Aorta (tissue), 5 donors: ENCODE results near the gene ZNF655. TPM values are rescaled to one million over a fixed set of nuclear protein-coding genes. Genes with fewer than 3 reads are reported as not detected.
"Not testable (repeated sequence)": the region's sequence is repeated elsewhere in the genome, so short reads cannot be mapped to it uniquely, and the experiment has no call there.

ENCODE experiments used
- ATAC-seq: fragments of 200-7000 bp; cut with Tn5 transposase; one replicate; pipeline ENCODE4 v1.9.1; 2022; ENCODE audit warnings: moderate library complexity; ENCODE audit not compliant: low FRiP score
- DNase-seq, 2 donors: peaks; one replicate each; pipeline ENCODE4 v3.0.0-alpha.2; 2020
- H3K27ac ChIP-seq, 2 donors: one replicate each; pipeline ENCODE4 v1.5.1; 2013; ENCODE audit warnings: low read length in 2 of 2, mild to moderate bottlenecking in 2 of 2, moderate library complexity in 2 of 2, control low read depth in 1 of 2, inconsistent platforms in 1 of 2, low read depth in 1 of 2
- H3K27me3 ChIP-seq, 2 donors: one replicate each; pipeline ENCODE4 v1.6.1; 2013; ENCODE audit warnings: control low read depth in 1 of 2, low read length in 1 of 2, mild to moderate bottlenecking in 1 of 2, moderate library complexity in 1 of 2; ENCODE audit not compliant: insufficient read depth in 2 of 2, control insufficient read depth in 1 of 2
- H3K36me3 ChIP-seq, 2 donors: one replicate each; pipeline ENCODE4 v1.6.1; 2013; ENCODE audit warnings: control low read depth in 1 of 2, low read length in 1 of 2, mild to moderate bottlenecking in 1 of 2; ENCODE audit not compliant: insufficient read depth in 2 of 2, control insufficient read depth in 1 of 2
- H3K4me1 ChIP-seq, 2 donors: one replicate each; pipeline ENCODE4 v1.6.1; 2013; ENCODE audit warnings: low read length in 2 of 2, control low read depth in 1 of 2, mild to moderate bottlenecking in 1 of 2, moderate library complexity in 1 of 2; ENCODE audit not compliant: insufficient read depth in 2 of 2, control insufficient read depth in 1 of 2
- H3K4me3 ChIP-seq, 2 donors: one replicate each; pipeline ENCODE4 v1.5.1; 2013; ENCODE audit warnings: low read length in 2 of 2, control low read depth in 1 of 2, mild to moderate bottlenecking in 1 of 2
- H3K9me3 ChIP-seq: one replicate; pipeline ENCODE4 v1.6.1; 2013; ENCODE audit warnings: mild to moderate bottlenecking, low read length; ENCODE audit not compliant: control insufficient read depth
- WGBS, 2 donors: extraction: QIAGEN DNeasy Blood & Tissue Kit; methylation state at CpG; one replicate each; pipeline ENCODE4 v1.1.7; 2013; 5-methylcytosine and 5-hydroxymethylcytosine counted together
- intact Hi-C, 2 donors: fragments of 100-400 bp; cut with DNase I; formaldehyde crosslinking; loops; one replicate each; pipeline versions ENCODE4 v1.14.2 to v1.15.0; 2022
- polyA plus RNA-seq, 2 donors: library from polyadenylated mRNA; stranded (reverse); fragments of 200-250 nt; gene quantifications; one replicate each; pipeline ENCODE4 v1.2.3, GENCODE V29; 2013
- total RNA-seq, 2 donors: library from RNA; stranded (reverse); fragmentation: NEBNext Ultra II Directional; extraction: Animal tissue kit (Norgen Biotek cat#: 25700); gene quantifications; one replicate each; pipeline ENCODE4 v1.2.1, GENCODE V29; 2021
- donor health status: healthy with polysubstance abuse.
- donor health status: Bipolar disorder and iron deficiency.
- donor health status: DM: no; HTN: no; CAD: no.
- donor health status: DM: no; HTN: no; CAD: no.
- donor health status: DM: yes; HTN: yes; CAD: no.

Gene ZNF655
- total and polyA plus RNA-seq, 4 donors: 47.7 to 93.1 (median 65.6) TPM

DNA sequence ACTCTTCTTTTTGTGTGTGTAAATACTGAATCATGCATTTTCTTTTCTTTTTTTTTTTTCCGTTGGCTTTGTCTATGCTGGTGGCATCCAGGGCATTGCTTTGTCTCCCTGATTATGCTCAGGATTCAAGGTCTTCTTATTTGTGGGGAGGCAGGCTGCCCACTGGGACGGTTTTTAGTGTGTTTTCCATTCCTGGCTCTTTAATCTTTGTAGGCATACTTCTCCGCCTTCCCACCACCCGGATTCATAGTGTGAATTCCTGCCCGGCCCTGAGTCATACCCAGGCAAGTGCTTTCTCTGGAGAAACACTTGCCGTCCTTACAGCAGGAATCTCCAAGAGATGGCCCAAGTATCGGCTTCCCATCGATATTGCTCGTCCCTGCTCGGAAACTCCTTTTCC, 5.2 kb downstream of the ZNF655 start:
- no peak overlapping the region for H3K27ac ChIP-seq

DNA sequence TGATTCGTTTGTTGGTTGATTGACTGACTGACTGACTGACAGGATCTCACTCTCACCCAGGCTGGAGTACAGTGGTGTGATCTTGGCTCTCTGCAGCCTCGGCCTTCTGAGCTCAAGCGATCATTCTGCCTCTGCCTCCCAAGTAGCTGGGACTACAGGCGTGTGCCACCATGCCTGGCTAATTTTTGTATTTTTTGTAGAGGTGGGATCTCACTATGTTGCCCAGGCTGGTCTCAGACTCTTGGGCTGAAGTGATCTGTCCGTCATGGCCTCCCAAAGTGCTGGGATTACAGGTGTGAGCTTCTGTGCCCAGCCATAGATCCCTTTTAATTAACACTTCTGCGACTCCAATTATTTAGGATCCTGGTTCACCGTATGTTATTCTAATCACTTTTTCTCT, 10.3 kb downstream of the ZNF655 start:
- H3K27me3 ChIP-seq, ATAC-seq, H3K27ac ChIP-seq, H3K9me3 ChIP-seq, DNase-seq, H3K4me3 ChIP-seq, intact Hi-C loops, H3K4me1 ChIP-seq, H3K36me3 ChIP-seq: not testable (repeated sequence)
- WGBS, 2 donors: 96 to 97% methylated on average over 7 of the region's 7 CpGs

More for the DNA sequence above, 5.2 kb downstream of the ZNF655 start:
- 81 to 84% methylated on average over 10 of the region's 10 CpGs for WGBS, 2 donors
- intact Hi-C loops: no loop called here
- Histone ChIP-seq H3K27me3 (no peaks in the 10 kb centered on the region), H3K4me1 (peaks cover 0 to 3% of the 10 kb centered on the region in 2 donors), H3K36me3 (peaks cover 3 to 12% of the 10 kb centered on the region in 2 donors), H3K4me3 (no peak overlapping the region), H3K9me3 (no peaks in the 10 kb centered on the region)
- ATAC-seq (no peak), DNase-seq (no peak)

DNA sequence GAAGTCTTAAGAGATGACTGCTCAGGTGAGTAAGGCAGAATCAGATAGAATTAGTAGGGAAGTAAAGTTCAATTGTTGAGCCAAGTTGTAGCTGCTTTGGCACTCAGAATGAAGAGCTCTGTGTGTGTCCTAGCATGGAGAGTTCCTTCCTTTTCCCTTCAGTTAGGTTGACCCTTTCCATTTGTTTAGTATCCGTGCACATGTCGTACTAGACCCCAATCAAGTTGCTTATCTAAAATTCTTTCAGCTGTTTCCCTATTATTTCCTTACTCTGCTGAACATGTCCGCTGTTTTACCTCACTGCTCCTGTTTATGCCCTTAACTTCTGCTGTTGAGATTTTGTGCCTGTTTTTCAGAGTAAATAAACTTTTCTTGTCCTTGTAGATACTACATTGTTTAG, 13.3 kb downstream of the ZNF655 start:
- Histone ChIP-seq H3K9me3 (no peaks in the 10 kb centered on the region), H3K4me1 (no peaks in the 10 kb centered on the region), H3K27me3 (no peaks in the 10 kb centered on the region), H3K27ac (no peak overlapping the region), H3K4me3 (no peak overlapping the region), H3K36me3 (peaks cover 5 to 9% of the 10 kb centered on the region in 2 donors)
- intact Hi-C loops: no loop called here
- no peak for ATAC-seq
- DNase-seq: no peak
- WGBS, 2 donors: 96% methylated on average over 3 of the region's 3 CpGs

DNA sequence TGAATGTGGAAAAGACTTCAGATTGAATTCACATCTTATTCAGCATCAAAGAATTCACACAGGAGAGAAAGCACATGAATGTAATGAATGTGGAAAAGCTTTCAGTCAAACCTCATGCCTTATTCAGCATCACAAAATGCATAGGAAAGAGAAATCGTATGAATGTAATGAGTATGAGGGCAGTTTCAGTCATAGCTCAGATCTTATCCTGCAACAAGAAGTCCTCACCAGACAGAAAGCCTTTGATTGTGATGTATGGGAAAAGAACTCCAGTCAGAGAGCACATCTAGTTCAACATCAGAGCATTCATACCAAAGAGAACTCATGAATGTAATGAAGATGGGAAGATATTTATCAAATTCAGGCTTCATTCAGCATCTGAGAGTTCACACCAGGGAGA, 14.8 kb downstream of the ZNF655 start:
- no peak overlapping the region for H3K4me3 ChIP-seq
- H3K9me3 ChIP-seq: no peaks in the 10 kb centered on the region
- H3K4me1 ChIP-seq: no peaks in the 10 kb centered on the region
- no peak overlapping the region for H3K27ac ChIP-seq
- ATAC-seq (no peak), DNase-seq (no peak)
- H3K36me3 ChIP-seq: peaks cover 5 to 9% of the 10 kb centered on the region in 2 donors
- no peaks in the 10 kb centered on the region for H3K27me3 ChIP-seq
- WGBS, 2 donors: 91 to 93% methylated on average over 1 of the region's 1 CpG
- intact Hi-C loops: no loop called here

DNA sequence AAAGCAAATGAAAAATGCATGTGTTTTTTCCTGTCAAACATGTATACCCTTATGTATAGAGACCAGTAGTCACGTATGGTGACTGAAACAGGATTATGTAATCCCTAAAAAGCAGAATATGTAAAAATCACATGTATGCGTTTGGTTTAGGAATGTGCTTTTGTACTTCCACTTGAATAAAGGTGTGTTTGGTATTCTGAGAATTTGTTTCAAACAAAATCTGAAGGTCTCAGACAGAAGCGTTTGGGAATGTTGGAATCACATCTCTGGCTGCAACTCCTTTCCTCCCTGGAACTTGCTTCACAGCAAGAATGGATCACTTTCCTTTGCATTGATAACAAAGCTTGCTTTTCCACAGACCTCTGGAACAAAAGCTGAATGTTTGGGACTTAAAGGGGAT, 17.8 kb downstream of the ZNF655 start:
- intact Hi-C loops: no loop called here
- Histone ChIP-seq H3K9me3 (no peaks in the 10 kb centered on the region), H3K27me3 (no peaks in the 10 kb centered on the region), H3K36me3 (peaks cover 5 to 9% of the 10 kb centered on the region in 2 donors), H3K4me3 (no peak overlapping the region), H3K4me1 (no peaks in the 10 kb centered on the region), H3K27ac (no peak overlapping the region)
- no peak for DNase-seq
- no peak for ATAC-seq
- WGBS, 2 donors: 69 to 72% methylated on average over 3 of the region's 3 CpGs

DNA sequence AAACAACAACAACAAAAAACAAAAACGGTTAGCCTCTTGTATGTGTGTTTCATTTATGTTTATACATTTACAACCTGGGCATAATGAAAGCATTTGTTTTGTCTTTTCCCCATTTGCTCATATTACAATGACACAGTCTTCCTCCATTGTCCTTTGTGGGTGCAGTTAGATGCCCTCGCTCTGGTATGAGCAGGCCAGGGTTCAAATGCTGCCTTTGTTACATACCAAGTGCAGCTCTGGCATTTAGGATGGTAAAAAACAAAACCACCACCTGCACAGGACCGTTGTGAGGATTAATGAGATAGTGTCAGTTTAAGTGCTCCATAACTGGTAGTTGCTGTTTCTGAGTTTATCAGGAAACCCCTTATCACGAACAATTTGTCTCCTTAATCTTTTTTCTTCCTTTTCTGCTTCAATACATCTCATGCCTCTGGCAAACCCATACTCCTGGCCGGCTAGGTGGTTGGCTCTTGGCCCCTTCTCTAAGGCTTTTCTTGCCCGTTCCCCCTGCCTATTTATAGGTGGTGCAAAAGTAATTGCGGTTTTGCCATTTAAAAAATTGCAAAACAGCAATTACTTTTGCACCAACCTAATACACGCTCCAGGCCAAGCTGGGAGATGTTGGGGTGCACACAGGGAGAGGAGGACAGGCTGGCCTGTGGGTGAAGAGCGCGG, 21.0 kb downstream of the ZNF655 start:
- no peaks in the 10 kb centered on the region for H3K4me1 ChIP-seq
- no peak for DNase-seq
- no peak overlapping the region for H3K27ac ChIP-seq
- no peaks in the 10 kb centered on the region for H3K9me3 ChIP-seq
- intact Hi-C loops: no loop called here
- H3K27me3 ChIP-seq: no peaks in the 10 kb centered on the region
- no peaks in the 10 kb centered on the region for H3K36me3 ChIP-seq
- ATAC-seq: no peak
- H3K4me3 ChIP-seq: peak overlapping the region; percentile 24 to 69
- 33% methylated on average over 10 of the region's 10 CpGs for WGBS, 2 donors

DNA sequence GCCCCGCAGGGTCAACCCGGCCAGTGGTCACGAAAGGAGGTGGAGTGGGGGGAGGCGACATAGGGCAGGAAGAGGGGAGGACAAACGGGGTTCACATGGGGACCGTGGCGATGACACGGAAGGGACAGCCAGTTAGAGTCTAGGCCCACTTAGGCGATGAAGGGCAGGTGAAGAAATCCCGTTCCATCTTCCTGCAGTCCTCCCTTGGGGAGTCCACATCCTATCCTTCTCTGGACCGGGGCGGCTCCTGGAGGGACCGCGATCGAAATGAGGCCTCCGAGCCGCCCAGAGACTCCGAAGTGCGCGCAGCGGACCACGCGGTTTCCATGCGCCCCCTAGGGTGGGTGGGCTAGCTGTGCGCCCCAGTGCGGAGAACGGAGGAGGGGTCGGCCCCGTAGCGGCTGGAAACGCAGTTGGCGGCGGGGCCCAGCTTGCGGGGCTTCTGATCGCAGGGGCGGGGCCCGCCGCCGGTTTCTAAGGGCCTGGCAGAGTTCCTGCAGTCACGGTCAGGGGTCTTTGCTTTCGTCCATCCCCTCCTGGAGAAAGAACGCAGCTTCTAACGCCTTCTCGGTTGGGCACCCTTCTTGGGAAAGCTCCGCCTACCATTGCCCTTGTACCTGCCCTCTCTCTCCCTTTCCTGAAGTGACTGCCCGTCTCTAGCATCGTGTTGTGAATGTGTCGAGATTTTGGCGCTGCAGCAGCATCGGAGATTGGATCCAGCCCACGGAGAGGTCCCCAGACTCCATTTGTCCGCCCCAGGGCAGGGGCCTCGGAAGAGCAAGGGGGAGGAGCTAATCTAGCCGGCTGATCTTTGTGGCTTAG, 21.7 kb downstream of the ZNF655 start:
- intact Hi-C loops: no loop called here
- H3K27ac ChIP-seq: no peak overlapping the region
- H3K9me3 ChIP-seq: no peaks in the 10 kb centered on the region
- DNase-seq (peak in 1 of 2 donors; percentile 78), ATAC-seq (peak; percentile 81)
- 1% methylated on average over 50 to 54 of the region's 54 CpGs for WGBS, 2 donors
- no peaks in the 10 kb centered on the region for H3K36me3 ChIP-seq
- H3K4me3 ChIP-seq: peak overlapping the region; percentile 24 to 69
- H3K4me1 ChIP-seq: no peaks in the 10 kb centered on the region
- H3K27me3 ChIP-seq: no peaks in the 10 kb centered on the region

DNA sequence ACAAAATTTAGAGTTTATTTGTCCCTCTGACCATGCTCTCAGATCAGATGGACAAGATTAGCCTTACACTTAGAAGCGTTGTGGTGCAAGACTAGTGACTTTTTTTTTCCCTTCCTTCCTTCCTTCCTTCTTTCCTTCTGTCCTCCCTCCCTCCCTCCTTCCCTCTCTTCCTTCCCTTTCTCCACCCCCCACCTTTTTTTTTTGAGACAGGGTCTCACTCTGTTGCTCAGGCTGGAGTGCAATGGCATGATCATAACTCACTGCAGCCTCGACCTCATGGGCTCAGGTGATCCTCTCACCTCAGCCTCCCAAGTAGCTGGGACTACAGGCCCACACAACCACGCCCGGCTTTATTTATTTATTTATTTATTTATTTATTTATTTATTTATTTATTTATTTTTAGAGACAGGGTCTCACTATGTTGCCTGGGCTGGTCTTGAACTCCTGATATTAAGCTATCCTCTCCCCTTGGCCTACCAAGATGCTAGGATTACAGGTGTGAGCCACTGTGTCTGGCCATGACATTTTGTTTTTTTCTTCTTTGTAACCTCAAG, 22.4 kb downstream of the ZNF655 start:
- WGBS, 2 donors: 41 to 43% methylated on average over 4 of the region's 4 CpGs
- H3K9me3 ChIP-seq, H3K27me3 ChIP-seq, intact Hi-C loops, H3K27ac ChIP-seq, H3K4me1 ChIP-seq, H3K36me3 ChIP-seq, ATAC-seq, DNase-seq: not testable (repeated sequence)
- peak overlapping the region; percentile 24 to 69 for H3K4me3 ChIP-seq
